IMR-90 (cell line): ENCODE measurements around the gene HSPA1A. TPM values are rescaled to one million over a fixed set of nuclear protein-coding genes. Genes with fewer than 3 reads are reported as not detected.
"Not testable (repeated sequence)": the region's sequence is repeated elsewhere in the genome, so short reads cannot be mapped to it uniquely, and the experiment has no call there.

Experiments used
- ATAC-seq: fragments of 200-7000 bp; cut with Tn5 transposase; 2 replicates; pipeline ENCODE4 v1.9.1; 2020; ENCODE audit warnings: low read depth, mild to moderate bottlenecking, moderate library complexity
- BruUV-seq: library from RNA; stranded (reverse); fragments of 400-500 nt; replicated peaks from 2 replicates; lab custom pipeline; 2021; lab: Mats Ljungman, UMichigan
- CTCF ChIA-PET: fragments of 300-600 bp; formaldehyde crosslinking; extraction: SDS; loops from one replicate; lab custom pipeline; 2021; ENCODE audit warnings: antibody characterized with exemption; lab: Yijun Ruan, JAX
- POLR2A ChIA-PET: fragments of 300-600 bp; sonication (Branson Sonifier 250); formaldehyde crosslinking; loops from one replicate; lab custom pipeline; 2022; ENCODE audit warnings: antibody characterized with exemption; ENCODE audit not compliant: unreplicated experiment; lab: Charles Lee
- DNase-seq: peaks from one replicate; pipeline ENCODE4 v3.0.0; 2013
- H2AFZ ChIP-seq: replicated peaks from 2 replicates; pipeline ENCODE3; 2013; ENCODE audit warnings: low read length, mild to moderate bottlenecking; ENCODE audit not compliant: poor library complexity
- H2AK5ac ChIP-seq: 2 replicates; pipeline ENCODE4 v1.6.1; 2013; ENCODE audit warnings: low read depth, low read length, inconsistent platforms
- H2AK9ac ChIP-seq: replicated peaks from 2 replicates; pipeline ENCODE3; 2013; ENCODE audit warnings: mild to moderate bottlenecking, low read depth, low read length, moderate library complexity; ENCODE audit not compliant: poor library complexity
- H2BK120ac ChIP-seq: 2 replicates; pipeline ENCODE4 v1.6.1; 2013; ENCODE audit warnings: low read depth, low read length, inconsistent platforms
- H2BK15ac ChIP-seq: 3 replicates; pipeline ENCODE4 v1.6.1; 2013; ENCODE audit warnings: low read depth, low read length, inconsistent platforms
- H2BK20ac ChIP-seq: 2 replicates; pipeline ENCODE4 v1.6.1; 2013; ENCODE audit warnings: low read depth, mild to moderate bottlenecking, inconsistent platforms, low read length, moderate library complexity
- H2BK5ac ChIP-seq: 2 replicates; pipeline ENCODE4 v1.6.1; 2013; ENCODE audit warnings: mild to moderate bottlenecking, low read depth, low read length, inconsistent platforms; ENCODE audit not compliant: poor library complexity, severe bottlenecking
- H3K14ac ChIP-seq: replicated peaks from 2 replicates; pipeline ENCODE4 v1.6.1; 2013; ENCODE audit warnings: low read depth, low read length, inconsistent platforms
- H3K18ac ChIP-seq: 2 replicates; pipeline ENCODE4 v1.6.1; 2013; ENCODE audit warnings: low read depth, low read length, control low read depth
- H3K23ac ChIP-seq: 2 replicates; pipeline ENCODE4 v1.6.1; 2013; ENCODE audit warnings: low read depth, low read length, inconsistent platforms
- H3K27ac ChIP-seq: 2 replicates; pipeline ENCODE4 v1.5.1; 2013; ENCODE audit warnings: mild to moderate bottlenecking, control low read depth, low read length; ENCODE audit not compliant: insufficient read depth
- H3K27me3 ChIP-seq: 2 replicates; pipeline ENCODE4 v1.6.1; 2013; ENCODE audit warnings: low read length; ENCODE audit not compliant: control insufficient read depth, insufficient read depth
- H3K36me3 ChIP-seq: 2 replicates; pipeline ENCODE4 v1.6.1; 2013; ENCODE audit warnings: low read length, mixed read lengths; ENCODE audit not compliant: control insufficient read depth, insufficient read depth
- H3K4ac ChIP-seq: 2 replicates; pipeline ENCODE4 v1.6.1; 2013; ENCODE audit warnings: low read depth, low read length, inconsistent platforms
- H3K4me1 ChIP-seq: 2 replicates; pipeline ENCODE4 v1.6.1; 2013; ENCODE audit warnings: low read length, mixed read lengths; ENCODE audit not compliant: control insufficient read depth, insufficient read depth
- H3K4me2 ChIP-seq: 2 replicates; pipeline ENCODE4 v1.6.1; 2013; ENCODE audit warnings: low read depth, mild to moderate bottlenecking, control low read depth, low read length, moderate library complexity
- H3K4me3 ChIP-seq: 2 replicates; pipeline ENCODE4 v1.5.1; 2013; ENCODE audit warnings: low read depth, mild to moderate bottlenecking, control low read depth, low read length, moderate library complexity; ENCODE audit not compliant: insufficient read depth
- H3K56ac ChIP-seq: 2 replicates; pipeline ENCODE4 v1.6.1; 2013; ENCODE audit warnings: low read length, inconsistent platforms; ENCODE audit not compliant: insufficient read depth; ENCODE audit errors: extremely low read depth
- H3K79me1 ChIP-seq, 2 experiments: 2 replicates each; pipeline ENCODE4 v1.6.1; 2013; ENCODE audit warnings: low read length in 2 of 2, inconsistent platforms in 1 of 2, low read depth in 1 of 2
- H3K9ac ChIP-seq: 2 replicates; pipeline ENCODE4 v1.6.1; 2013; ENCODE audit warnings: low read depth, low read length, control low read depth
- H3K9me1 ChIP-seq: 2 replicates; pipeline ENCODE4 v1.6.1; 2013; ENCODE audit warnings: low read length, inconsistent platforms; ENCODE audit not compliant: insufficient read depth
- H3K9me3 ChIP-seq: 2 replicates; pipeline ENCODE4 v1.6.1; 2013; ENCODE audit warnings: low read length; ENCODE audit not compliant: control insufficient read depth, insufficient read depth
- H4K20me1 ChIP-seq: 2 replicates; pipeline ENCODE4 v1.6.1; 2013; ENCODE audit warnings: low read length, inconsistent platforms; ENCODE audit not compliant: insufficient read depth
- H4K5ac ChIP-seq: 2 replicates; pipeline ENCODE4 v1.6.1; 2013; ENCODE audit warnings: mild to moderate bottlenecking, low read depth, low read length, control low read depth
- H4K8ac ChIP-seq, 2 experiments: 2 replicates each; pipeline ENCODE4 v1.6.1; 2013; ENCODE audit warnings: low read depth in 2 of 2, low read length in 2 of 2, control low read depth in 1 of 2, inconsistent platforms in 1 of 2
- H4K91ac ChIP-seq: 2 replicates; pipeline ENCODE4 v1.6.1; 2013; ENCODE audit warnings: low read depth, low read length, inconsistent platforms; ENCODE audit not compliant: insufficient read depth
- WGBS, 2 experiments: methylation state at CpG; one replicate each; pipeline versions ENCODE4 v1.1.5 to v1.1.7; 2013; ENCODE audit warnings: missing lambda C conversion rate in 2 of 2; ENCODE audit not compliant: insufficient read length in 1 of 2; ENCODE audit errors: extremely low coverage in 2 of 2; 5-methylcytosine and 5-hydroxymethylcytosine counted together
- dilution Hi-C: fragments of 300-500 bp; cut with HindIII; formaldehyde crosslinking; loops from one replicate; pipeline ENCODE4 v1.14.3; 2018; ENCODE audit warnings: low sequenced_read_pairs; ENCODE audit not compliant: unreplicated experiment
- in situ Hi-C: fragments of 300-500 bp; cut with MboI; formaldehyde crosslinking; loops from 3 replicates; pipeline ENCODE4 v1.14.3; 2019; ENCODE audit warnings: low sequenced_read_pairs, inconsistent platforms, mixed read lengths
- intact Hi-C: fragments of 100-400 bp; cut with micrococcal nuclease; formaldehyde crosslinking; loops from 2 replicates; pipeline ENCODE4 v1.10.0; 2022
- polyA plus RNA-seq, 3 experiments: library from polyadenylated mRNA; depleted of rRNA; stranded (reverse); fragments of >200 nt; gene quantifications; 2 replicates each; pipeline ENCODE4 v1.2.3, GENCODE V29; 2012; ENCODE audit warnings: low replicate concordance in 1 of 3
- total RNA-seq: library from RNA; depleted of rRNA; stranded (reverse); fragments of >200 nt; gene quantifications from 2 replicates; pipeline ENCODE4 v1.2.3, GENCODE V29; 2012

HSPA1A gene
- total and polyA plus RNA-seq, 2 of the 4 experiments (the other 2 are of a cell fraction), result 94.6 to 95.3 TPM

GRCh38 chr6:31793927-31794245 is 21.5 kb upstream of the HSPA1A start:
- H2BK5ac ChIP-seq, BruUV-seq, H2AK9ac ChIP-seq, H2AK5ac ChIP-seq, DNase-seq, H3K9me1 ChIP-seq, H4K20me1 ChIP-seq, H3K27me3 ChIP-seq, in situ Hi-C loops, H2BK15ac ChIP-seq, CTCF ChIA-PET, dilution Hi-C loops, H3K9me3 ChIP-seq, H2BK20ac ChIP-seq, H2AFZ ChIP-seq, H3K27ac ChIP-seq, H3K4me1 ChIP-seq, H3K18ac ChIP-seq, ATAC-seq, H4K5ac ChIP-seq, H2BK120ac ChIP-seq: not testable (repeated sequence)
- H3K4ac ChIP-seq, result peak overlapping the region; percentile 98; the same call in 1 of the 2 replicates
- POLR2A ChIA-PET, result interaction anchor here (0.6 kb wide), 1 partner anchor 20 kb away, joined by 3 read pairs; no protein-coding TSS in a partner anchor
- H3K56ac ChIP-seq, result 0 out of 2 replicates have a peak overlapping the region, but pooled peaks have one; percentile 80
- H3K36me3 ChIP-seq, result peaks cover 18% of the 10 kb centered on the region
- H3K14ac ChIP-seq, result peak overlapping the region; percentile 39; the same call in 1 of the 2 replicates
- intact Hi-C loops, result loop anchor here (2.0 kb wide), 1 partner anchor 55 kb away; no protein-coding TSS in a partner anchor
- WGBS, 2 experiments, result no CpG with 5 or more reads among the region's 6 CpGs
- H3K9ac ChIP-seq, result peak overlapping the region; percentile 93; the same call in 1 of the 2 replicates
- peak overlapping the region; percentile 66; the same call in 1 of the 2 replicates for H3K23ac ChIP-seq
- peak overlapping the region; percentile 23 to 81; a peak in 2 of 4 replicates for H4K8ac ChIP-seq
- H4K91ac ChIP-seq, result peak overlapping the region; percentile 33; the same call in 1 of the 2 replicates
- H3K4me3 ChIP-seq, result peak overlapping the region; percentile 77; the same call in 1 of the 2 replicates
- H3K4me2 ChIP-seq, result peak overlapping the region; percentile 98; the same call in 1 of the 2 replicates
- H3K79me1 ChIP-seq, result peaks cover 0 to 49% of the 10 kb centered on the region in 2 experiments
